H1 (cell line): ENCODE data around the gene LAMA3.

Source experiments
- ATF2 ChIP-seq: IDR thresholded peaks from 2 replicates; pipeline ENCODE4 v1.6.1; 2012; ENCODE audit warnings: low read length, inconsistent platforms
- CEBPB ChIP-seq: IDR thresholded peaks from 2 replicates; pipeline ENCODE4 v1.6.1; 2012; ENCODE audit warnings: low read depth, low read length
- CTCF ChIP-seq, 3 experiments: IDR thresholded peaks; 1 replicate in 2 of 3; 2 replicates in 1 of 3; pipeline versions ENCODE4 v1.5.1 to v1.6.1; 2011; ENCODE audit warnings: low read length in 3 of 3, mild to moderate bottlenecking in 3 of 3, inconsistent platforms in 2 of 3, low read depth in 1 of 3, moderate library complexity in 1 of 3; ENCODE audit not compliant: insufficient read depth in 1 of 3; ENCODE audit errors: control extremely low read depth in 1 of 3
- EP300 ChIP-seq, 2 experiments: IDR thresholded peaks; 1 replicate in 1 of 2; 2 replicates in 1 of 2; pipeline ENCODE4 v1.6.1; 2011 to 2012; ENCODE audit warnings: low read depth in 2 of 2, low read length in 2 of 2, mild to moderate bottlenecking in 2 of 2, borderline replicate concordance in 1 of 2, inconsistent platforms in 1 of 2, moderate library complexity in 1 of 2
- GABPA ChIP-seq: IDR thresholded peaks from 2 replicates; pipeline ENCODE4 v1.6.1; 2011; ENCODE audit warnings: mild to moderate bottlenecking, low read length, moderate library complexity, borderline replicate concordance; ENCODE audit not compliant: insufficient read depth
- HDAC6 ChIP-seq: IDR thresholded peaks from one replicate; pipeline ENCODE4 v1.7.1; 2012; ENCODE audit warnings: low read depth, mild to moderate bottlenecking, inconsistent platforms, low read length, moderate library complexity
- MAFK ChIP-seq: IDR thresholded peaks from 2 replicates; pipeline ENCODE4 v1.6.1; 2012; ENCODE audit warnings: low read depth, mild to moderate bottlenecking, improper control_type of control experiment, low read length
- MAX ChIP-seq: IDR thresholded peaks from 2 replicates; pipeline ENCODE4 v1.6.1; 2012; ENCODE audit warnings: inconsistent platforms
- POLR2AphosphoS5 ChIP-seq: IDR thresholded peaks from 2 replicates; pipeline ENCODE4 v1.6.1; 2011; ENCODE audit warnings: low read depth, low read length
- POU5F1 ChIP-seq: IDR thresholded peaks from 2 replicates; pipeline ENCODE4 v1.6.1; 2011; ENCODE audit warnings: low read depth, mild to moderate bottlenecking, low read length, moderate library complexity
- RFX5 ChIP-seq: IDR thresholded peaks from 2 replicates; pipeline ENCODE4 v1.6.1; 2011; ENCODE audit warnings: low read depth, low read length, improper control_type of control experiment, borderline replicate concordance
- SP2 ChIP-seq: IDR thresholded peaks from 2 replicates; pipeline ENCODE4 v1.6.1; 2012; ENCODE audit warnings: mild to moderate bottlenecking, low read length, inconsistent platforms
- TAF1 ChIP-seq: IDR thresholded peaks from 2 replicates; pipeline ENCODE4 v1.6.1; 2011; ENCODE audit warnings: mild to moderate bottlenecking, low read depth, low read length

DNA sequence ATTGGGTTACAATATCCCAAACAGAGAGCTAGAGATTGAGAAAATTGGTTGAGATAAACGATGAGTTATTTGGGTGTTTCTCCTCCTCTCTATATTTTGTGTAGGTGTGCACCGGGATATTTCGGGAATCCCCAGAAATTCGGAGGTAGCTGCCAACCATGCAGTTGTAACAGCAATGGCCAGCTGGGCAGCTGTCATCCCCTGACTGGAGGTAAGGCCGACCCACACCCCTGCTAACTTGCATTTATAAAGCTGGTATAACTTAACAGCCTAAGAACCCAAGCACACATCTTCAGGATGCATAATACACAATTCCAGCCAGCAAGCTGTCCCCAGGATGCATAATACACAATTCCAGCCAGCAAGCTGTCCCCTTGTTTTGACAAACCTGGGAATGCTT, 200.7 kb downstream of the LAMA3 start:
- TF ChIP-seq CTCF (IDR thresholded peaks at IDR 0.05; ENCODE audit: control extremely low read depth in 1 of 3, insufficient read depth in 1 of 3, low read depth in 1 of 3, low read length in 3 of 3) (no peak), GABPA (no peak), MAFK (no peak), CEBPB (no peak), ATF2 (no peak), MAX (no peak), TAF1 (no peak), POLR2AphosphoS5 (no peak), HDAC6 (no peak), EP300 (IDR thresholded peaks at IDR 0.05; ENCODE audit: borderline replicate concordance in 1 of 2, low read depth in 2 of 2, low read length in 2 of 2) (no peak), SP2 (no peak), POU5F1 (no peak), RFX5 (no peak)
